B cell (primary cell): ENCODE data around the gene SNRNP27. TPM values are rescaled to one million over a fixed set of nuclear protein-coding genes. Genes with fewer than 3 reads are reported as not detected.
"Not testable (repeated sequence)": the region's sequence is repeated elsewhere in the genome, so short reads cannot be mapped to it uniquely, and the experiment has no call there.

Experiments used
- ATAC-seq: fragments of 200-7000 bp; cut with Tn5 transposase; one replicate; pipeline ENCODE4 v1.10.0; 2021; ENCODE audit warnings: low read depth, mild to moderate bottlenecking, moderate number of reproducible peaks, moderate library complexity
- CTCF ChIA-PET: fragments of 350-600 bp; sonication (Branson Sonifier 250); formaldehyde crosslinking; loops from one replicate; lab custom pipeline; 2021; ENCODE audit warnings: antibody characterized with exemption, inconsistent platforms; lab: Charles Lee
- POLR2A ChIA-PET: fragments of 350-600 bp; sonication (Branson Sonifier 250); formaldehyde crosslinking; loops from one replicate; lab custom pipeline; 2021; ENCODE audit warnings: antibody characterized with exemption; lab: Charles Lee
- DNase-seq: peaks from one replicate; pipeline ENCODE4 v3.0.0; 2013
- H2AFZ ChIP-seq: 2 replicates; pipeline ENCODE4 v1.6.1; 2012; ENCODE audit warnings: mild to moderate bottlenecking, low read depth, low read length; ENCODE audit not compliant: insufficient read depth, poor library complexity, severe bottlenecking
- H3K27ac ChIP-seq, 2 donors: 1 replicate in 1 of 2; 2 replicates in 1 of 2; pipeline ENCODE4 v1.5.1; 2012 to 2013; ENCODE audit warnings: low read length in 2 of 2, mild to moderate bottlenecking in 2 of 2, moderate library complexity in 1 of 2
- H3K27me3 ChIP-seq, 4 experiments: fragments of 200-600 bp in 1 of 4; sonication (generic) in 1 of 4; replicated peaks in 1 of 4; 1 replicate in 2 of 4; 2 replicates in 2 of 4; pipeline versions ENCODE4 v1.6.1 to v1.7.0; 2013 to 2016; ENCODE audit warnings: low read length in 3 of 4, mild to moderate bottlenecking in 2 of 4, mixed read lengths in 1 of 4, moderate library complexity in 1 of 4; ENCODE audit not compliant: insufficient read depth in 4 of 4, control insufficient read depth in 3 of 4; ENCODE audit errors: control extremely low read depth in 1 of 4
- H3K36me3 ChIP-seq, 2 experiments: replicated peaks in 1 of 2; 1 replicate in 1 of 2; 2 replicates in 1 of 2; pipeline versions ENCODE4 v1.6.1 to v1.7.1; 2013; ENCODE audit warnings: low read length in 1 of 2; ENCODE audit not compliant: insufficient read depth in 2 of 2, control insufficient read depth in 1 of 2; ENCODE audit errors: control extremely low read depth in 1 of 2, extremely low read depth in 1 of 2
- H3K4me1 ChIP-seq, 2 donors: fragments of 200-600 bp in 1 of 2; sonication (generic) in 1 of 2; 1 replicate in 1 of 2; 2 replicates in 1 of 2; pipeline versions ENCODE4 v1.5.1 to v1.6.1; 2013 to 2017; ENCODE audit warnings: low read length in 2 of 2; ENCODE audit not compliant: control insufficient read depth in 2 of 2, insufficient read depth in 2 of 2
- H3K4me2 ChIP-seq: replicated peaks from 2 replicates; pipeline ENCODE3; 2012; ENCODE audit warnings: mild to moderate bottlenecking, low read depth, low read length; ENCODE audit not compliant: poor library complexity, severe bottlenecking
- H3K4me3 ChIP-seq, 5 experiments: fragments of 200-600 bp in 1 of 5; sonication (generic) in 1 of 5; 1 replicate in 3 of 5; 2 replicates in 2 of 5; pipeline versions ENCODE4 v1.5.1 to v1.7.0; 2011 to 2016; ENCODE audit warnings: low read length in 4 of 5, mild to moderate bottlenecking in 4 of 5, low read depth in 2 of 5, control low read depth in 1 of 5, moderate library complexity in 1 of 5; ENCODE audit not compliant: insufficient read depth in 1 of 5; ENCODE audit errors: control extremely low read depth in 1 of 5, extremely low read depth in 1 of 5
- H3K79me2 ChIP-seq: fragments of 200-600 bp; sonication (generic); one replicate; pipeline ENCODE4 v1.6.0; 2016; ENCODE audit warnings: low read length; ENCODE audit not compliant: control insufficient read depth, insufficient read depth
- H3K9ac ChIP-seq: fragments of 200-600 bp; sonication (generic); 2 replicates; pipeline ENCODE4 v1.6.1; 2017; ENCODE audit warnings: mild to moderate bottlenecking, low read length, moderate library complexity
- H3K9me3 ChIP-seq, 3 donors: one replicate each; pipeline versions ENCODE4 v1.6.1 to v1.7.1; 2013; ENCODE audit warnings: low read length in 2 of 3; ENCODE audit not compliant: control insufficient read depth in 2 of 3, insufficient read depth in 1 of 3; ENCODE audit errors: control extremely low read depth in 1 of 3
- H4K20me1 ChIP-seq: 2 replicates; pipeline ENCODE4 v1.6.0; 2012; ENCODE audit warnings: mild to moderate bottlenecking, low read length; ENCODE audit not compliant: insufficient read depth, control insufficient read depth, poor library complexity, severe bottlenecking
- H3K27ac Mint-ChIP-seq: one replicate; pipeline ENCODE4 v1.8.0; 2021; ENCODE audit warnings: mixed read lengths
- H3K27me3 Mint-ChIP-seq: one replicate; pipeline ENCODE4 v1.8.0; 2021; ENCODE audit warnings: mixed read lengths
- H3K4me1 Mint-ChIP-seq: one replicate; pipeline ENCODE4 v1.8.0; 2021; ENCODE audit warnings: mixed read lengths
- H3K4me3 Mint-ChIP-seq: one replicate; pipeline ENCODE4 v1.8.0; 2021; ENCODE audit warnings: mixed read lengths
- H3K9me3 Mint-ChIP-seq: one replicate; pipeline ENCODE4 v1.8.0; 2022; ENCODE audit warnings: mixed read lengths; ENCODE audit not compliant: insufficient read depth
- EZH2 ChIP-seq: IDR thresholded peaks from 2 replicates; pipeline ENCODE4 v1.6.1; 2012; ENCODE audit warnings: borderline replicate concordance, low read depth, mild to moderate bottlenecking, moderate library complexity, low read length; ENCODE audit not compliant: insufficient read depth, poor library complexity, severe bottlenecking
- WGBS: methylation state at CpG from one replicate; pipeline ENCODE4 v1.1.5; 2013; ENCODE audit warnings: missing lambda C conversion rate; ENCODE audit not compliant: insufficient coverage; 5-methylcytosine and 5-hydroxymethylcytosine counted together
- intact Hi-C: fragments of 100-400 bp; cut with micrococcal nuclease; formaldehyde crosslinking; loops from one replicate; pipeline ENCODE4 v1.10.0; 2022
- polyA plus RNA-seq: library from polyadenylated mRNA; depleted of rRNA; stranded (reverse); fragments of >200 nt; gene quantifications from 2 replicates; pipeline ENCODE4 v1.2.3, GENCODE V29; 2012
- total RNA-seq, 2 donors: library from RNA; stranded (reverse); fragments of 120-200 nt in 1 of 2; gene quantifications; 1 replicate in 1 of 2; 2 replicates in 1 of 2; pipeline versions ENCODE4 v1.2.3 to v1.2.4, GENCODE V29; 2013 to 2022
- TF ChIP-seq, protein P1 (sequence below): fragments of 200-600 bp; IDR thresholded peaks from one replicate; pipeline ENCODE4 v1.8.0; 2022; ENCODE audit warnings: antibody characterized with exemption, mild to moderate bottlenecking

Gene SNRNP27
- total and polyA plus RNA-seq, 2 donors (not counting 1 experiment from before 2014, with no cell fraction given): 20.5 to 54.8 TPM

DNA sequence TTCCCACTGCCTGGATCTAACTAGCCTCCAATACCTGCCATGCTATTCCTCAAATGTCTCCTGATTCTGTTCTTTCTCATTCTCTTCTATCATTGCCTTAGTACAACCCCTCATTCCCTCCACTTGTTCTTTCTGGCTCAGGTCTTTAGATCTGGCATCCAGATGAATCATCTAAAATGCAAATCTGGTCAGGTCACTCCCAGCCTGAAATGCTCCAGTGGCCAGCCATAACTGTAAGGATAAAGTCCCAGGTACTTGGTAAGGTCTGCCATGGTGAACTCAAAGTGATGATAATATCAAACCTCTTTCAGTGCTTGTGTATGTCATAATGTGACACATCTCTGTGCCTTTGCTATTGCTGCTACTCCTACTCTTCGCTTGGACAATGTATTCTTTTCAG lies 2.9 kb upstream of the SNRNP27 start:
- CTCF ChIA-PET: no interaction called here
- ATAC-seq (no peak), DNase-seq (no peak)
- no peaks in the 10 kb centered on the region for H4K20me1 ChIP-seq
- POLR2A ChIA-PET: no interaction called here
- peaks cover 20% of the 10 kb centered on the region for H3K4me1 Mint-ChIP-seq
- peaks cover 0 to 7% of the 10 kb centered on the region in 2 experiments for H3K36me3 ChIP-seq
- no peak overlapping the region for H3K27ac ChIP-seq
- no peak overlapping the region for H2AFZ ChIP-seq
- no CpG with 5 or more reads among the region's 1 CpG for WGBS
- H3K4me2 ChIP-seq: no peak overlapping the region
- no peaks in the 10 kb centered on the region for H3K27me3 Mint-ChIP-seq
- no peak overlapping the region for H3K9ac ChIP-seq
- no peak for TF ChIP-seq EZH2
- TF ChIP-seq, protein P1, sequence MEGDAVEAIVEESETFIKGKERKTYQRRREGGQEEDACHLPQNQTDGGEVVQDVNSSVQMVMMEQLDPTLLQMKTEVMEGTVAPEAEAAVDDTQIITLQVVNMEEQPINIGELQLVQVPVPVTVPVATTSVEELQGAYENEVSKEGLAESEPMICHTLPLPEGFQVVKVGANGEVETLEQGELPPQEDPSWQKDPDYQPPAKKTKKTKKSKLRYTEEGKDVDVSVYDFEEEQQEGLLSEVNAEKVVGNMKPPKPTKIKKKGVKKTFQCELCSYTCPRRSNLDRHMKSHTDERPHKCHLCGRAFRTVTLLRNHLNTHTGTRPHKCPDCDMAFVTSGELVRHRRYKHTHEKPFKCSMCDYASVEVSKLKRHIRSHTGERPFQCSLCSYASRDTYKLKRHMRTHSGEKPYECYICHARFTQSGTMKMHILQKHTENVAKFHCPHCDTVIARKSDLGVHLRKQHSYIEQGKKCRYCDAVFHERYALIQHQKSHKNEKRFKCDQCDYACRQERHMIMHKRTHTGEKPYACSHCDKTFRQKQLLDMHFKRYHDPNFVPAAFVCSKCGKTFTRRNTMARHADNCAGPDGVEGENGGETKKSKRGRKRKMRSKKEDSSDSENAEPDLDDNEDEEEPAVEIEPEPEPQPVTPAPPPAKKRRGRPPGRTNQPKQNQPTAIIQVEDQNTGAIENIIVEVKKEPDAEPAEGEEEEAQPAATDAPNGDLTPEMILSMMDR: no peak
- peaks cover 2% of the 10 kb centered on the region for H3K9me3 Mint-ChIP-seq
- intact Hi-C loops: loop anchor here (10.0 kb wide), 1 partner anchor 246 kb away; the partner anchor contains the start of gene AAK1
- H3K27me3 ChIP-seq: no peaks in the 10 kb centered on the region
- peaks cover 0 to 5% (median 0%) of the 10 kb centered on the region in 3 donors for H3K9me3 ChIP-seq
- H3K27ac Mint-ChIP-seq: no peak overlapping the region
- peaks cover 30% of the 10 kb centered on the region for H3K79me2 ChIP-seq
- no peak overlapping the region for H3K4me3 Mint-ChIP-seq
- no peak overlapping the region for H3K4me3 ChIP-seq
- peaks cover 9 to 16% of the 10 kb centered on the region in 2 donors for H3K4me1 ChIP-seq

DNA sequence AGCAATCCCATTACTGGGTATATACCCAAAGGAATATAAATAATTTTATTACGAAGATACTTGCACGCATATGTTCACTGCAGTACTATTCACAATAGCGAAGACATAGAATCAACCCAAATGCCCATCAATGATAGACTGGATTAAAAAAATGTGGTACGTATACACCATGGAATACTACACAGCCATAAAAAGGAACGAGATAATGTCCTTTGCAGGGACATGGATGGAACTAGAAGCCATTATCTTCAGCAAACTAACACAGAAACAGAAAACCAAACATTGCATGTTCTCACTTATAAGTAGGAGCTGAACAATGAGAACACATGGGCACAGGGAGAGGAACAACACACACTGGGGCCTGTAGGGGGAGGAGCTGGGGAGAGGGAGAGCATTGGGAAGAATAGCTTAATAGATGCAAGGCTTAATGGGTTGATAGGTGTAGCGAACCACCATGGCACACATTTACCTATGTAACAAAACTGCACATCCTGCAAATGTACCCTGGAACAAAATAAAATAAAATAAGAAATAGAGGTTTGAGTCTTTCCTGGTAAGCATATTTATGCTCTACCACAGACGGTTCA lies 825 bp upstream of the SNRNP27 start:
- Histone ChIP-seq H3K4me1 (peaks cover 9 to 16% of the 10 kb centered on the region in 2 donors), H3K27ac (peak overlapping the region in 1 of 2 donors; percentile 88), H3K79me2 (peaks cover 49% of the 10 kb centered on the region), H3K9ac (peak overlapping the region; percentile 99), H3K4me3 (peak overlapping the region in 1 of 5 experiments; percentile 96), H2AFZ (peak overlapping the region; percentile 97), H3K4me2 (peak overlapping the region; percentile 93), H3K36me3 (peaks cover 2 to 24% of the 10 kb centered on the region in 2 experiments)
- ChIA-PET POLR2A (interaction anchor here (0.8 to 2.1 kb wide), 3 partner anchors 21 to 365 kb away, joined by 5 to 9 read pairs (median 8); partner anchors contain the start of genes C2orf42, MXD1 and PCYOX1), CTCF (interaction anchor here (0.6 to 2.1 kb wide), 4 partner anchors 9 to 298 kb away, joined by 3 to 8 read pairs (median 4); partner anchors contain the start of gene C2orf42)
- H3K9me3 Mint-ChIP-seq, H3K27me3 Mint-ChIP-seq, H3K27me3 ChIP-seq, DNase-seq, H4K20me1 ChIP-seq, H3K9me3 ChIP-seq, ATAC-seq: not testable (repeated sequence)
- intact Hi-C loops: loop anchor here (1.0 to 10.0 kb wide), 4 partner anchors 64 to 355 kb away; partner anchors contain the start of genes AAK1, GMCL1 and TIA1
- 83% methylated on average over 1 of the region's 7 CpGs for WGBS
- H3K27ac Mint-ChIP-seq: peak overlapping the region; percentile 95
- peaks cover 30% of the 10 kb centered on the region for H3K4me1 Mint-ChIP-seq
- H3K4me3 Mint-ChIP-seq: peak overlapping the region; percentile 98

DNA sequence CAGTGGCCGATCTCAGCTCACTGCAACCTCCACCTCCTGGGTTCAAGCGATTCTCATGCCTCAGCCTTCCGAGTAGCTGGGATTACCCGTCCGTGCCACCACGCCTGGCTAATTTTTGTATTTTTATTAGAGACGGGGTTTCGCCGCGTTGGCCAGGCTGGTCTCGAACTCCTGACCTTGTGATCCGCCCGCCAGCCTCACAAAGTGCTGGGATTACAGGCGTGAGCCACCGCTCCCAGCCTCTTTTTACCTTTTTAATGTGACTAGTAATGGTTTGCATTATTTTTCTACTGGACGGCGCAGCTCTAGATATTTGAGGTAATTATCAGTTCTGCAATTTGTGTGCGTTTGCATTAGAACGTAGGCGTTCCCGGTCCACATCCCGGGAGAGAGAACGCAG lies 981 bp downstream of the SNRNP27 start:
- intact Hi-C loops: loop anchor here (1.0 to 10.0 kb wide), 4 partner anchors 8 to 1178 kb away; partner anchors contain the start of genes AAK1 and MXD1
- ChIA-PET CTCF (interaction anchor here (0.6 to 2.1 kb wide), 4 partner anchors 9 to 1496 kb away, joined by 3 to 8 read pairs (median 3); partner anchors contain the start of gene C2orf42), POLR2A (interaction anchor here (0.6 to 2.1 kb wide), 4 partner anchors 20 to 350 kb away, joined by 3 to 9 read pairs (median 6); partner anchors contain the start of gene C2orf42)
- not testable (repeated sequence) for DNase-seq, H3K9me3 Mint-ChIP-seq, H3K9me3 ChIP-seq, ATAC-seq, H3K27me3 Mint-ChIP-seq, H4K20me1 ChIP-seq, H3K27me3 ChIP-seq, H3K27ac Mint-ChIP-seq
- H3K4me1 ChIP-seq: peaks cover 9 to 16% of the 10 kb centered on the region in 2 donors
- peak overlapping the region; percentile 93 for H3K4me2 ChIP-seq
- H2AFZ ChIP-seq: peak overlapping the region; percentile 97
- H3K27ac ChIP-seq: peak overlapping the region in 1 of 2 donors; percentile 88
- WGBS: 55% methylated on average over 19 of the region's 23 CpGs
- H3K36me3 ChIP-seq: peaks cover 2 to 39% of the 10 kb centered on the region in 2 experiments
- H3K4me1 Mint-ChIP-seq: peaks cover 33% of the 10 kb centered on the region
- peak overlapping the region; percentile 99 for H3K9ac ChIP-seq
- H3K4me3 Mint-ChIP-seq: peak overlapping the region; percentile 98
- peak overlapping the region; percentile 67 to 96 (median 84) for H3K4me3 ChIP-seq
- peaks cover 60% of the 10 kb centered on the region for H3K79me2 ChIP-seq
